Measurements from ENCODE around the gene SOCS6.

DNA sequence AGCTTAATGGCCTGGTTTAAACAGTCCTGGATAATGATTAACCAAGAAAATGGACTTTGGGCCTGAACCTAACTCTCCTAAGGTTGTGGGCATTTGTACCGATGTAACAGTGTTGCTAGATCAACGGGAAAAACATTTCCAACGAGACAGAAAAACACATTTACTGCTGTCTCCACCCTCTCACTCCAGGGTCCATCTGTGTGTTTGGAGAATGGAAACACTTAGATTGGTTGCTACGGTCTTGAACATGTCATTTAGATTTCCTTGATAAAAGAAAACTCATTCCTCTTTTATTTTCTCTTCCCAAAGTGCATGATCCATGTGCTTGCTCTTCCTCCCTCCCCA is 88.0 kb downstream of the SOCS6 start:
- TF ChIP-seq, protein P1, sequence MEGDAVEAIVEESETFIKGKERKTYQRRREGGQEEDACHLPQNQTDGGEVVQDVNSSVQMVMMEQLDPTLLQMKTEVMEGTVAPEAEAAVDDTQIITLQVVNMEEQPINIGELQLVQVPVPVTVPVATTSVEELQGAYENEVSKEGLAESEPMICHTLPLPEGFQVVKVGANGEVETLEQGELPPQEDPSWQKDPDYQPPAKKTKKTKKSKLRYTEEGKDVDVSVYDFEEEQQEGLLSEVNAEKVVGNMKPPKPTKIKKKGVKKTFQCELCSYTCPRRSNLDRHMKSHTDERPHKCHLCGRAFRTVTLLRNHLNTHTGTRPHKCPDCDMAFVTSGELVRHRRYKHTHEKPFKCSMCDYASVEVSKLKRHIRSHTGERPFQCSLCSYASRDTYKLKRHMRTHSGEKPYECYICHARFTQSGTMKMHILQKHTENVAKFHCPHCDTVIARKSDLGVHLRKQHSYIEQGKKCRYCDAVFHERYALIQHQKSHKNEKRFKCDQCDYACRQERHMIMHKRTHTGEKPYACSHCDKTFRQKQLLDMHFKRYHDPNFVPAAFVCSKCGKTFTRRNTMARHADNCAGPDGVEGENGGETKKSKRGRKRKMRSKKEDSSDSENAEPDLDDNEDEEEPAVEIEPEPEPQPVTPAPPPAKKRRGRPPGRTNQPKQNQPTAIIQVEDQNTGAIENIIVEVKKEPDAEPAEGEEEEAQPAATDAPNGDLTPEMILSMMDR (conservative IDR thresholded peaks at IDR 0.05; ENCODE audit: low read depth, low read length), result no peak
- TF ChIP-seq EZH2 (IDR thresholded peaks at IDR 0.05; ENCODE audit: borderline replicate concordance, low read depth, low read length, poor library complexity, severe bottlenecking), result no peak
